H1 (cell line): Measurements from ENCODE around the gene POLA1. TPM values are rescaled to one million over a fixed set of nuclear protein-coding genes. Genes with fewer than 3 reads are reported as not detected.

Experiments used
- CTCF ChIA-PET: fragments of 300-600 bp; sonication (Branson Sonifier 250); formaldehyde crosslinking; loops from one replicate; lab custom pipeline; 2021; ENCODE audit not compliant: partially characterized antibody; lab: Charles Lee
- POLR2A ChIA-PET: fragments of 300-600 bp; sonication (Branson Sonifier 250); formaldehyde crosslinking; loops from one replicate; lab custom pipeline; 2021; ENCODE audit warnings: inconsistent platforms; ENCODE audit not compliant: partially characterized antibody; lab: Charles Lee
- DNase-seq, 2 experiments: peaks; one replicate each; pipeline versions ENCODE4 v3.0.0 to v3.0.0-alpha.2; 2010 to 2022; ENCODE audit warnings: low spot score in 2 of 2, low read depth in 1 of 2, mixed read lengths in 1 of 2
- FAIRE-seq: peaks from 2 replicates; lab custom pipeline; 2011; peaks lifted over from hg19 to GRCh38; lab: Jason Lieb, UNC
- H2AFZ ChIP-seq: 2 replicates; pipeline ENCODE4 v1.8.1; 2012; ENCODE audit warnings: low read length, inconsistent platforms
- H2AK5ac ChIP-seq: 2 replicates; pipeline ENCODE4 v1.6.1; 2013; ENCODE audit warnings: low read depth, low read length
- H2BK120ac ChIP-seq: replicated peaks from 2 replicates; pipeline ENCODE3; 2013; ENCODE audit warnings: low read depth, low read length, inconsistent platforms
- H2BK12ac ChIP-seq: 2 replicates; pipeline ENCODE4 v1.6.1; 2013; ENCODE audit warnings: low read depth, low read length
- H2BK15ac ChIP-seq: 2 replicates; pipeline ENCODE4 v1.6.1; 2013; ENCODE audit warnings: low read length
- H2BK20ac ChIP-seq: 2 replicates; pipeline ENCODE4 v1.6.1; 2013; ENCODE audit warnings: low read length
- H2BK5ac ChIP-seq: 2 replicates; pipeline ENCODE4 v1.6.1; 2013; ENCODE audit warnings: low read depth, low read length
- H3K14ac ChIP-seq: 2 replicates; pipeline ENCODE4 v1.6.1; 2013; ENCODE audit warnings: inconsistent platforms; ENCODE audit not compliant: insufficient read length
- H3K18ac ChIP-seq: 2 replicates; pipeline ENCODE4 v1.6.1; 2013; ENCODE audit warnings: low read length; ENCODE audit errors: extremely low read depth
- H3K23ac ChIP-seq: 2 replicates; pipeline ENCODE4 v1.6.1; 2013; ENCODE audit warnings: inconsistent platforms; ENCODE audit not compliant: insufficient read length
- H3K23me2 ChIP-seq: 2 replicates; pipeline ENCODE4 v1.6.1; 2013; ENCODE audit warnings: low read depth, low read length
- H3K27ac ChIP-seq: 2 replicates; pipeline ENCODE4 v1.6.1; 2011; ENCODE audit warnings: low read depth, low read length, inconsistent platforms
- H3K27me3 ChIP-seq, 4 experiments: replicated peaks in 1 of 4; 1 replicate in 1 of 4; 2 replicates in 3 of 4; pipeline versions ENCODE4 v1.6.1 to v1.8.1; 2011 to 2013; ENCODE audit warnings: low read length in 3 of 4, mild to moderate bottlenecking in 3 of 4, inconsistent platforms in 2 of 4, mixed read lengths in 2 of 4, moderate library complexity in 1 of 4; ENCODE audit not compliant: control insufficient read depth in 3 of 4, insufficient read depth in 3 of 4; ENCODE audit errors: extremely low read depth in 1 of 4
- H3K36me3 ChIP-seq, 4 experiments: 2 replicates each; pipeline versions ENCODE4 v1.6.1 to v1.8.1; 2011 to 2013; ENCODE audit warnings: mild to moderate bottlenecking in 4 of 4, low read length in 3 of 4, moderate library complexity in 2 of 4, control low read depth in 1 of 4, inconsistent platforms in 1 of 4; ENCODE audit not compliant: insufficient read depth in 4 of 4, control insufficient read depth in 2 of 4
- H3K4ac ChIP-seq: replicated peaks from 2 replicates; pipeline ENCODE3; 2013; ENCODE audit warnings: low read length, low read depth, mixed read lengths, inconsistent platforms; ENCODE audit not compliant: insufficient read length
- H3K4me1 ChIP-seq, 4 experiments: replicated peaks in 1 of 4; 1 replicate in 1 of 4; 2 replicates in 3 of 4; pipeline versions ENCODE4 v1.6.1 to v1.8.1; 2011 to 2013; ENCODE audit warnings: low read length in 3 of 4, inconsistent platforms in 2 of 4, mixed read lengths in 1 of 4; ENCODE audit not compliant: insufficient read depth in 4 of 4, control insufficient read depth in 3 of 4
- H3K4me2 ChIP-seq, 2 experiments: 2 replicates each; pipeline versions ENCODE4 v1.6.1 to v1.8.1; 2011 to 2013; ENCODE audit warnings: low read depth in 2 of 2, low read length in 2 of 2, control low read depth in 1 of 2, inconsistent platforms in 1 of 2, mild to moderate bottlenecking in 1 of 2; ENCODE audit not compliant: insufficient read depth in 1 of 2
- H3K4me3 ChIP-seq, 4 experiments: fragments of 200-600, 300-600 bp in 1 of 4; sonication (generic), shearing (Covaris generic), sonication (Bioruptor Twin) in 1 of 4; 2 replicates each; pipeline versions ENCODE4 v1.5.1 to v1.8.1; 2011 to 2016; ENCODE audit warnings: low read length in 4 of 4, low read depth in 3 of 4, control low read depth in 2 of 4, inconsistent platforms in 2 of 4, mild to moderate bottlenecking in 2 of 4, mixed read lengths in 1 of 4, moderate library complexity in 1 of 4; ENCODE audit not compliant: insufficient read depth in 2 of 4; ENCODE audit errors: extremely low read depth in 1 of 4
- H3K56ac ChIP-seq: replicated peaks from 2 replicates; pipeline ENCODE3; 2013; ENCODE audit warnings: low read depth, mild to moderate bottlenecking, mixed read lengths, low read length, inconsistent platforms; ENCODE audit not compliant: insufficient read length
- H3K79me1 ChIP-seq: 2 replicates; pipeline ENCODE4 v1.6.1; 2013; ENCODE audit warnings: low read depth, low read length, control low read depth
- H3K79me2 ChIP-seq, 2 experiments: 2 replicates each; pipeline versions ENCODE4 v1.6.1 to v1.8.1; 2012 to 2013; ENCODE audit warnings: low read length in 2 of 2, mild to moderate bottlenecking in 2 of 2, inconsistent platforms in 1 of 2; ENCODE audit not compliant: insufficient read depth in 2 of 2, control insufficient read depth in 1 of 2
- H3K9ac ChIP-seq, 4 experiments: replicated peaks in 1 of 4; 1 replicate in 1 of 4; 2 replicates in 3 of 4; pipeline versions ENCODE4 v1.6.1 to v1.8.1; 2011 to 2013; ENCODE audit warnings: low read depth in 3 of 4, low read length in 3 of 4, control low read depth in 2 of 4, mild to moderate bottlenecking in 2 of 4, moderate library complexity in 2 of 4, inconsistent platforms in 1 of 4; ENCODE audit errors: extremely low read depth in 1 of 4
- H3K9me3 ChIP-seq, 2 experiments: 2 replicates each; pipeline versions ENCODE4 v1.6.1 to v1.8.1; 2012 to 2013; ENCODE audit warnings: mild to moderate bottlenecking in 2 of 2, moderate library complexity in 2 of 2, control low read depth in 1 of 2, inconsistent platforms in 1 of 2, low read depth in 1 of 2, low read length in 1 of 2, mixed read lengths in 1 of 2; ENCODE audit not compliant: insufficient read depth in 2 of 2
- H4K20me1 ChIP-seq, 2 experiments: replicated peaks in 1 of 2; 2 replicates each; pipeline versions ENCODE3 to v1.8.1; 2011 to 2013; ENCODE audit warnings: inconsistent platforms in 2 of 2, low read length in 2 of 2, mild to moderate bottlenecking in 1 of 2; ENCODE audit not compliant: insufficient read depth in 2 of 2, control insufficient read depth in 1 of 2
- H4K5ac ChIP-seq: 2 replicates; pipeline ENCODE4 v1.6.1; 2013; ENCODE audit warnings: low read length, low read depth, mixed read lengths, inconsistent platforms; ENCODE audit not compliant: insufficient read length
- H4K8ac ChIP-seq: 2 replicates; pipeline ENCODE4 v1.8.0; 2013; ENCODE audit warnings: mild to moderate bottlenecking, moderate library complexity, low read length, inconsistent platforms; ENCODE audit not compliant: insufficient read depth; ENCODE audit errors: extremely low read depth
- H4K91ac ChIP-seq: replicated peaks from 2 replicates; pipeline ENCODE3; 2013; ENCODE audit warnings: low read length, mixed read lengths, inconsistent platforms; ENCODE audit not compliant: insufficient read length
- BACH1 ChIP-seq: IDR thresholded peaks from 2 replicates; pipeline ENCODE4 v1.6.1; 2012; ENCODE audit warnings: low read length, improper control_type of control experiment
- CEBPB ChIP-seq: IDR thresholded peaks from 2 replicates; pipeline ENCODE4 v1.6.1; 2012; ENCODE audit warnings: low read depth, low read length
- CREB1 ChIP-seq: IDR thresholded peaks from 2 replicates; pipeline ENCODE4 v1.6.1; 2012; ENCODE audit warnings: inconsistent platforms
- MAFK ChIP-seq: IDR thresholded peaks from 2 replicates; pipeline ENCODE4 v1.6.1; 2012; ENCODE audit warnings: low read depth, mild to moderate bottlenecking, improper control_type of control experiment, low read length
- MAX ChIP-seq: IDR thresholded peaks from 2 replicates; pipeline ENCODE4 v1.6.1; 2012; ENCODE audit warnings: inconsistent platforms
- NANOG ChIP-seq: IDR thresholded peaks from 2 replicates; pipeline ENCODE4 v1.6.1; 2011; ENCODE audit warnings: low read length, low read depth, mild to moderate bottlenecking, inconsistent platforms; ENCODE audit not compliant: insufficient read depth, poor library complexity, severe bottlenecking
- NRF1 ChIP-seq: IDR thresholded peaks from 2 replicates; pipeline ENCODE4 v1.6.1; 2011; ENCODE audit warnings: mild to moderate bottlenecking, low read depth, low read length, improper control_type of control experiment
- RNF2 ChIP-seq: fragments of 200-900, 300-1000 bp; sonication (generic); IDR thresholded peaks from 2 replicates; pipeline ENCODE4 v1.7.1; 2016; ENCODE audit warnings: borderline replicate concordance, low read depth, mild to moderate bottlenecking, antibody characterized with exemption, low read length; ENCODE audit not compliant: poor library complexity, severe bottlenecking; ENCODE audit errors: missing control alignments
- RXRA ChIP-seq: IDR thresholded peaks from 2 replicates; pipeline ENCODE4 v1.6.1; 2011; ENCODE audit warnings: low read depth, mild to moderate bottlenecking, low read length, moderate library complexity; ENCODE audit not compliant: insufficient read depth
- SUZ12 ChIP-seq: fragments of 200-600 bp; sonication (generic); IDR thresholded peaks from 2 replicates; pipeline ENCODE4 v1.6.1; 2012; ENCODE audit warnings: mild to moderate bottlenecking, inconsistent platforms, low read length, moderate library complexity, mixed read lengths
- TAF1 ChIP-seq: IDR thresholded peaks from 2 replicates; pipeline ENCODE4 v1.6.1; 2011; ENCODE audit warnings: mild to moderate bottlenecking, low read depth, low read length
- ZNF274 ChIP-seq: IDR thresholded peaks from 2 replicates; pipeline ENCODE4 v1.7.0; 2012; ENCODE audit warnings: low read length, borderline replicate concordance; ENCODE audit errors: extremely low read depth
- WGBS, 2 experiments: shearing (Covaris generic) in 1 of 2; methylation state at CpG; one replicate each; pipeline versions ENCODE4 v1.1.6 to v1.1.7; 2013 to 2015; ENCODE audit warnings: low lambda C conversion rate in 2 of 2, mixed read lengths in 2 of 2, inconsistent platforms in 1 of 2, low coverage in 1 of 2, missing lambda C conversion rate in 1 of 2; ENCODE audit not compliant: insufficient replicate concordance in 2 of 2, insufficient coverage in 1 of 2, insufficient read length in 1 of 2; ENCODE audit errors: extremely low coverage in 1 of 2, missing lambda C conversion rate in 1 of 2; 5-methylcytosine and 5-hydroxymethylcytosine counted together
- polyA plus RNA-seq, 7 experiments: library from polyadenylated mRNA; depleted of rRNA in 3 of 7; stranded (reverse) in 5 of 7; unstranded in 2 of 7; fragments of >200 nt in 5 of 7; fragments of 200-250 nt in 2 of 7; gene quantifications; 1 replicate in 5 of 7; 2 replicates in 1 of 7; 4 replicates in 1 of 7; pipeline versions ENCODE4 v1.2.1 to v1.2.3, GENCODE V29; 2011 to 2013; ENCODE audit warnings: missing spikeins in 2 of 7, mixed read lengths in 2 of 7
- total RNA-seq: library from RNA; stranded (reverse); fragmentation: NEBNext Ultra II Directional; extraction: Animal tissue kit (Norgen Biotek cat#: 25700); gene quantifications from 2 replicates; pipeline ENCODE4 v1.2.1, GENCODE V29; 2021
- TF ChIP-seq, protein P1 (sequence below): IDR thresholded peaks from 2 replicates; pipeline ENCODE4 v1.6.1; 2011; ENCODE audit warnings: low read depth, mild to moderate bottlenecking, low read length; ENCODE audit not compliant: insufficient read depth

The POLA1 gene
- total and polyA plus RNA-seq, 2 of the 8 experiments (the other 6 are each of a cell fraction or from before 2014, with no cell fraction given), result 5.6 to 34.9 TPM

GRCh38 chrX:24987731-24988130, 294.0 kb downstream of the POLA1 start:
- WGBS, 2 experiments, result 90% methylated on average over 4 of the region's 4 CpGs; no CpG with 5 or more reads in 1 of the 2 experiments
- H3K9ac ChIP-seq, result no peak overlapping the region
- CTCF ChIA-PET, result no interaction called here

More at GRCh38 chrX:24987731-24988130, 294.0 kb downstream of the POLA1 start:
- no peak overlapping the region for H2AFZ ChIP-seq
- no peak overlapping the region for H3K4ac ChIP-seq
- H3K79me2 ChIP-seq, result no peaks in the 10 kb centered on the region
- FAIRE-seq, result no peak
- H4K20me1 ChIP-seq, result no peaks in the 10 kb centered on the region
- no peak overlapping the region for H4K91ac ChIP-seq
- no peak overlapping the region for H2BK15ac ChIP-seq
- H3K23me2 ChIP-seq, result no peaks in the 10 kb centered on the region
- H3K56ac ChIP-seq, result no peak overlapping the region
- no peaks in the 10 kb centered on the region for H3K9me3 ChIP-seq
- no peak overlapping the region for H2AK5ac ChIP-seq
- no peaks in the 10 kb centered on the region for H3K79me1 ChIP-seq
- H3K27me3 ChIP-seq, result no peaks in the 10 kb centered on the region
- no peak overlapping the region for H3K27ac ChIP-seq
- H2BK12ac ChIP-seq, result no peak overlapping the region
- H3K36me3 ChIP-seq, result no peaks in the 10 kb centered on the region
- no peak overlapping the region for H3K4me3 ChIP-seq
- H3K18ac ChIP-seq, result no peak overlapping the region
- TF ChIP-seq BACH1, result no peak
- no peak for TF ChIP-seq MAX
- TF ChIP-seq RNF2, result no peak
- TF ChIP-seq RXRA, result no peak
- TF ChIP-seq, protein P1, sequence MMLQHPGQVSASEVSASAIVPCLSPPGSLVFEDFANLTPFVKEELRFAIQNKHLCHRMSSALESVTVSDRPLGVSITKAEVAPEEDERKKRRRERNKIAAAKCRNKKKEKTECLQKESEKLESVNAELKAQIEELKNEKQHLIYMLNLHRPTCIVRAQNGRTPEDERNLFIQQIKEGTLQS, result no peak
- TF ChIP-seq SUZ12, result no peak
- TF ChIP-seq NANOG, result no peak
- TF ChIP-seq NRF1, result no peak
- no peak for TF ChIP-seq CEBPB
- no peak for TF ChIP-seq CREB1
- no peak for TF ChIP-seq TAF1
- TF ChIP-seq MAFK, result no peak
- no peak for TF ChIP-seq ZNF274
- no peak overlapping the region for H3K14ac ChIP-seq
- POLR2A ChIA-PET, result no interaction called here
- H2BK5ac ChIP-seq, result no peak overlapping the region
- no peaks in the 10 kb centered on the region for H3K4me1 ChIP-seq
- H2BK20ac ChIP-seq, result no peak overlapping the region
- DNase-seq, result no peak
- H4K5ac ChIP-seq, result no peak overlapping the region
- H4K8ac ChIP-seq, result no peak overlapping the region
- no peak overlapping the region for H3K23ac ChIP-seq
- H2BK120ac ChIP-seq, result no peak overlapping the region
- H3K4me2 ChIP-seq, result no peak overlapping the region
